ENCODE results near the gene ARG1.

DNA sequence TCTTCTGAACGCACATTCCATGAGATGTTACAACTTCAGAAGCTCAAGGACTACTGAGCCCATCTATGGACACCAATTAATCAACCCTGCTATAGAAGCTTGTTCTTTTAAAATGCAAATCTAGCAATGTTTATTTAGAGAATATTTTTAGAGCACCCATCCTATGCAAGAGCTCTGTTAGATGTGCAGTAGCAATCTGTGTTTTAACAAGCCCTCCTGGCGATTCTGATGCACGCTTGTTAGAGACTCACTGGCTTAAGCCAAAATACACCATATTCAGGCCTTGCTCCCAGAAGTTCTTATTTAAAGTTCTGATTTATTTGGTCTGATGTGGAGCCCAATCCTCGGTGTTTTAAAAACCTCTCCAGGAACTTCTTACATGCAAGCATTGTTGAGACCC, 21.1 kb upstream of the ARG1 start:
- TF ChIP-seq, protein P1, sequence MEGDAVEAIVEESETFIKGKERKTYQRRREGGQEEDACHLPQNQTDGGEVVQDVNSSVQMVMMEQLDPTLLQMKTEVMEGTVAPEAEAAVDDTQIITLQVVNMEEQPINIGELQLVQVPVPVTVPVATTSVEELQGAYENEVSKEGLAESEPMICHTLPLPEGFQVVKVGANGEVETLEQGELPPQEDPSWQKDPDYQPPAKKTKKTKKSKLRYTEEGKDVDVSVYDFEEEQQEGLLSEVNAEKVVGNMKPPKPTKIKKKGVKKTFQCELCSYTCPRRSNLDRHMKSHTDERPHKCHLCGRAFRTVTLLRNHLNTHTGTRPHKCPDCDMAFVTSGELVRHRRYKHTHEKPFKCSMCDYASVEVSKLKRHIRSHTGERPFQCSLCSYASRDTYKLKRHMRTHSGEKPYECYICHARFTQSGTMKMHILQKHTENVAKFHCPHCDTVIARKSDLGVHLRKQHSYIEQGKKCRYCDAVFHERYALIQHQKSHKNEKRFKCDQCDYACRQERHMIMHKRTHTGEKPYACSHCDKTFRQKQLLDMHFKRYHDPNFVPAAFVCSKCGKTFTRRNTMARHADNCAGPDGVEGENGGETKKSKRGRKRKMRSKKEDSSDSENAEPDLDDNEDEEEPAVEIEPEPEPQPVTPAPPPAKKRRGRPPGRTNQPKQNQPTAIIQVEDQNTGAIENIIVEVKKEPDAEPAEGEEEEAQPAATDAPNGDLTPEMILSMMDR (IDR thresholded peaks at IDR 0.05; ENCODE audit: low read depth, low read length, poor library complexity, severe bottlenecking): no peak
- TF ChIP-seq EZH2phosphoT487 (IDR thresholded peaks at IDR 0.05; ENCODE audit: borderline replicate concordance, low read length): no peak
